ENCODE data around the gene LTC4S. TPM values are rescaled to one million over a fixed set of nuclear protein-coding genes. Genes with fewer than 3 reads are reported as not detected.

The LTC4S gene
- total and polyA plus RNA-seq, 9 of the 15 experiments (the other 6 are each of a cell fraction or from before 2014, with no cell fraction given), result 0.17 to 0.77 (median 0.75) TPM; not detected in 6

DNA sequence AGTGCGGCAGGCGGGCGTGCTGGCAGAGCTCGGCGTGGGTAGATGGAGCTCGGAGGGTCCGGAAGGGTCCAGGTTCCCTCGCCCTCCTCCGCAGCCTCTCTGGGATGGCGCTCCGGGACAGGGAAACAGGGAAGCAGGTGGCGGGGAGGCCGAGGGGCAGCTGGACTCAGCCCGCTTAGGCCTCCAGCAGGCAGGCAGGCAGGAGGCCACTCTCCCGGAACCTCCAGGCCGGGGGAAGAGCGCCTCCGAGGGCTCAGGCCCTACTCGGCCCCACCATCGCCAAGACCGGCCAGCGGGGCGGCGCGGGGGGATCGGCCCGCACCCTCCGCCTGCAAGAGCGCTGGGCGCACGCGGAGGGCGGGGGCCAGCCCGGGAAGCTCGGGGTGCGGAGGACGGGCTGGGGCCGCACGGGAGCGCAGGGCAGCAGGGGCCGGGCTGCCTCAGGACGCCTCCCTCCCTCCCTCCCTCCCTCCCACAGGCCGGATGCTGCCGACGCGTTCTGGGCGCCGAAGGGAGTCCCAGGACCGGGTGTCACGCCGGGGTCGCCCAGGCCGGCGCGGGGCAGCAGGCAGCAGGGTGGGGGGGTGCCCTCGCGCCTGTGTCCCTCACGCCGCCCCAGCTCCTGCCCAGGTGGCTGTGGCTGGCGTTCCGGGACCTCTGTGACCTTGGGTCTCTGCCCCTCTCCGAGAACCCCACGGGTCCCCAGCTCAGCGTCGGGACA, 11.9 kb downstream of the LTC4S start (continued):
- TF ChIP-seq, protein P1, sequence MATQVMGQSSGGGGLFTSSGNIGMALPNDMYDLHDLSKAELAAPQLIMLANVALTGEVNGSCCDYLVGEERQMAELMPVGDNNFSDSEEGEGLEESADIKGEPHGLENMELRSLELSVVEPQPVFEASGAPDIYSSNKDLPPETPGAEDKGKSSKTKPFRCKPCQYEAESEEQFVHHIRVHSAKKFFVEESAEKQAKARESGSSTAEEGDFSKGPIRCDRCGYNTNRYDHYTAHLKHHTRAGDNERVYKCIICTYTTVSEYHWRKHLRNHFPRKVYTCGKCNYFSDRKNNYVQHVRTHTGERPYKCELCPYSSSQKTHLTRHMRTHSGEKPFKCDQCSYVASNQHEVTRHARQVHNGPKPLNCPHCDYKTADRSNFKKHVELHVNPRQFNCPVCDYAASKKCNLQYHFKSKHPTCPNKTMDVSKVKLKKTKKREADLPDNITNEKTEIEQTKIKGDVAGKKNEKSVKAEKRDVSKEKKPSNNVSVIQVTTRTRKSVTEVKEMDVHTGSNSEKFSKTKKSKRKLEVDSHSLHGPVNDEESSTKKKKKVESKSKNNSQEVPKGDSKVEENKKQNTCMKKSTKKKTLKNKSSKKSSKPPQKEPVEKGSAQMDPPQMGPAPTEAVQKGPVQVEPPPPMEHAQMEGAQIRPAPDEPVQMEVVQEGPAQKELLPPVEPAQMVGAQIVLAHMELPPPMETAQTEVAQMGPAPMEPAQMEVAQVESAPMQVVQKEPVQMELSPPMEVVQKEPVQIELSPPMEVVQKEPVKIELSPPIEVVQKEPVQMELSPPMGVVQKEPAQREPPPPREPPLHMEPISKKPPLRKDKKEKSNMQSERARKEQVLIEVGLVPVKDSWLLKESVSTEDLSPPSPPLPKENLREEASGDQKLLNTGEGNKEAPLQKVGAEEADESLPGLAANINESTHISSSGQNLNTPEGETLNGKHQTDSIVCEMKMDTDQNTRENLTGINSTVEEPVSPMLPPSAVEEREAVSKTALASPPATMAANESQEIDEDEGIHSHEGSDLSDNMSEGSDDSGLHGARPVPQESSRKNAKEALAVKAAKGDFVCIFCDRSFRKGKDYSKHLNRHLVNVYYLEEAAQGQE (IDR thresholded peaks at IDR 0.05; ENCODE audit: borderline replicate concordance), result peak; percentile 12; the same call in 1 of the 2 replicates
- TF ChIP-seq, protein P1 (CRISPR knock-in tag; IDR thresholded peaks at IDR 0.05; ENCODE audit: low read depth), result no peak
- TF ChIP-seq CREM (IDR thresholded peaks at IDR 0.05; ENCODE audit: low read depth) (peak; percentile 80), ZNF318 (IDR thresholded peaks at IDR 0.05; ENCODE audit: borderline replicate concordance in 1 of 2, low read depth in 1 of 2) (no peak), ZNF232 (CRISPR knock-in tag; IDR thresholded peaks at IDR 0.05) (no peak), CTCF (IDR thresholded peaks at IDR 0.05 in 2 of 3, conservative IDR thresholded peaks at IDR 0.05 in 1 of 3; ENCODE audit: insufficient read depth in 2 of 3, low read depth in 1 of 3, low read length in 3 of 3) (0 out of 6 replicates have a peak, but pooled peaks of 1 of the 3 experiments have one; percentile 7), RBM22 (IDR thresholded peaks at IDR 0.05; ENCODE audit: low read depth, low read length, poor library complexity, severe bottlenecking) (peak; percentile 19)

All from K562 (cell line).